SJSA1 (cell line): Measurements from ENCODE around the gene PAFAH1B1. TPM values are rescaled to one million over a fixed set of nuclear protein-coding genes. Genes with fewer than 3 reads are reported as not detected.
A peak's percentile ranks its signal among the peaks of the same experiment; 100 is the strongest.

Source experiments
- DNase-seq, 2 experiments: peaks; one replicate each; pipeline ENCODE4 v3.0.0-alpha.2; 2015 to 2020; ENCODE audit warnings: low spot score in 2 of 2, low read depth in 1 of 2
- H3K27ac ChIP-seq: fragments of 250-450 bp; sonication (Bioruptor Pico); 2 replicates; pipeline ENCODE4 v1.5.1; 2020; ENCODE audit warnings: mild to moderate bottlenecking, moderate library complexity
- H3K27me3 ChIP-seq: fragments of 250-450 bp; sonication (Bioruptor Pico); replicated peaks from 2 replicates; pipeline ENCODE4 v1.5.1; 2020; ENCODE audit warnings: mild to moderate bottlenecking, moderate library complexity
- H3K36me3 ChIP-seq: fragments of 250-450 bp; sonication (Bioruptor Pico); 2 replicates; pipeline ENCODE4 v1.5.1; 2020; ENCODE audit warnings: mild to moderate bottlenecking
- H3K4me1 ChIP-seq: fragments of 250-450 bp; sonication (Bioruptor Pico); replicated peaks from 2 replicates; pipeline ENCODE4 v1.6.1; 2021; ENCODE audit warnings: mild to moderate bottlenecking
- H3K4me3 ChIP-seq: fragments of 250-450 bp; sonication (Bioruptor Pico); 2 replicates; pipeline ENCODE4 v1.5.1; 2020; ENCODE audit warnings: mild to moderate bottlenecking
- H3K9me3 ChIP-seq: fragments of 250-450 bp; sonication (Bioruptor Pico); replicated peaks from 2 replicates; pipeline ENCODE4 v1.5.1; 2020; ENCODE audit warnings: mild to moderate bottlenecking
- total RNA-seq: library from RNA; depleted of rRNA; stranded (reverse); fragments of >200 nt; shearing (Covaris generic); gene quantifications from 2 replicates; pipeline ENCODE4 v1.2.3, GENCODE V29; 2014

The PAFAH1B1 gene
- total RNA-seq, 1 experiment from 2014 or later, result 87.2 TPM

DNA sequence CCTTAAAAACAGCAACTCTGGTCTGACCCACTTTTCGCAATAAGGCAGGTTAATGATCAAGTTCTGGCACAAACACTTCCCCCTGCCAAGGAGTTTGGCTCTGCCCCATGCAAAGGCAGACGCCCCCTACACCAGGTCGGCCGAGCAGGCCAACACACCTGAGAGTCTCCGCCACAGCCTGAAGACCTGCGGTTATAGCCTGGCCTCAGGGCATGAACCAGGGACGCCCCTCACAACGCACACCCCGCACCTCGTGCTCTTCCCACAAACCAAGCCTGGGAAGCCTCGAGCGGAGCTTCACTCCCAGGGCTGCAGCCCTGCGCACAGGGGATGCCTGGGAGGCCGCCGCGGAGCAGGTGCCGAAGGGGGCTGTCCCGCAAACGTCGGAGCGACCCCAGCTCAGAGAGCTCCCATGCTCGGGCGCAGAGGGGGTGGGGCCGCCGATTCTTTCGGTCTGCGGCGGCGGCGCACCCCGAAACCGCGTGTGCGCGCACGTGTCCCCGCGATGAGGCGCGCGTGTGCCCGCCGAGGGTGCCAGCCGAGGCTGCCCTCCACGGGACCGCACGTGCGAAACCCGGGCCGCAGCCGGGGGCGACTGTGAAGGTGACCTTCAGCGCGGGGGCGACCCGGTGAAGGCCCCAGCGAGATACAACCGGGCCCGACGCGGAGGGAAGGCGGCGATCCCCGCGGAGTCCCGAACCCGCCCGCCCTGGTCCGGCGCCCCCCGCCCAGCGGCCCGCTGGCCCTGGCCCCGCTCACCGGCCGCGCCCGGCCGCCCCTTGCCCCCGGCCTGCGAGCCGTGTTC lies 117.6 kb downstream of the PAFAH1B1 start:
- Histone ChIP-seq H3K4me3 (peak overlapping the region; percentile 69), H3K9me3 (no peaks in the 10 kb centered on the region), H3K4me1 (peaks cover 22% of the 10 kb centered on the region), H3K27me3 (no peaks in the 10 kb centered on the region), H3K36me3 (0 out of 2 replicates have a peak, but pooled peaks cover 6% of the 10 kb centered on the region), H3K27ac (no peak overlapping the region)
- DNase-seq, result no peak

DNA sequence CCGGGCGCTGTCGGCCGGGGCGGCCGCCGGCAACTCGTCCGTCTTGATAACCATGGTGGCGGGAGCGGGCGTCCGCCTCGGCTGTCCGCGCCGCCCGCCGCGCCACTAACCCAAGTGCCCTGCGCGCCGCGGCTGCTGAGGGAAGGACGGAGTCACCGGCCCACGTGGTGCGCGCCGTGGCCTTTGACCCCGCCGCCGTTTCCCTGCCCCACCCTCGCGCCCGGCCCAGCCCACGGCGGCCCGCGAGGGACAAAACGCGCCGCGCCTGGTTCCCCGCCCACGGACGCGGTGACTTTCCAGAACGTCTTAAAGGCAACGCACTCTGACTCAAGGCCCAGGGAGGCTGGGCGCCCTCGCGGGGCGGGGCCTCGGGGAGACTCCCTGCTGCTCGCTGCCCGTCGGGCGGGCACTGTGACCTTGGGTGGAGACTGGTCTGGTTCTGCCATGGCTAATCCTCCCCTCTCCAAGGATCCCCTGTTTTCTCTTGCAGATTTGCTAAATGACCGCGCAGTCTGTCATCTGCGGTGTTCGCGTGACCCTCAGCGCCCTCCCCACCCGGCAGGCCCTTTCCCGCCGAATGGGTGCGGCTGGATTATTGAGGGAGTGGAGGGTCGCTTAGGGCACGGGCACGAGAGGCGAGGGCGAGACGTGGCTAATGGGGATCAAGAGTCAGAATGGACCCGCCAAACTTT lies 118.3 kb downstream of the PAFAH1B1 start, which contains the start of gene CLUH:
TSS of gene CLUH (minus strand) at position 157 of the 692 bp plus-strand sequence. CDS start at position 54, 103 bp downstream.
- no peak within 1 kb of the TSS for H3K27ac ChIP-seq
- H3K27me3 ChIP-seq, result no peaks in the 10 kb centered on the region
- peaks cover 20% of the 10 kb centered on the region for H3K4me1 ChIP-seq

GRCh38 chr17:2712300-2713043 lies 119.0 kb downstream of the PAFAH1B1 start:
- H3K27me3 ChIP-seq, result no peaks in the 10 kb centered on the region
- peak overlapping the region; percentile 69 for H3K4me3 ChIP-seq
- no peak overlapping the region for H3K27ac ChIP-seq
- DNase-seq, result no peak
- H3K9me3 ChIP-seq, result no peaks in the 10 kb centered on the region
- peaks cover 20% of the 10 kb centered on the region for H3K4me1 ChIP-seq
- 0 out of 2 replicates have a peak, but pooled peaks cover 6% of the 10 kb centered on the region for H3K36me3 ChIP-seq

More for the DNA sequence above, 118.3 kb downstream of the PAFAH1B1 start, which contains the start of gene CLUH:
- Histone ChIP-seq H3K4me3 (peak within 1 kb of the TSS; percentile 69), H3K36me3 (0 out of 2 replicates have a peak, but pooled peaks cover 6% of the 10 kb centered on the region), H3K9me3 (no peaks in the 10 kb centered on the region)
- DNase-seq, result peak; percentile 92

GRCh38 chr17:2713881-2714280 lies 120.4 kb downstream of the PAFAH1B1 start:
- H3K4me3 ChIP-seq, result no peak overlapping the region
- 0 out of 2 replicates have a peak, but pooled peaks cover 6% of the 10 kb centered on the region for H3K36me3 ChIP-seq
- H3K4me1 ChIP-seq, result peaks cover 25% of the 10 kb centered on the region
- no peaks in the 10 kb centered on the region for H3K27me3 ChIP-seq
- no peak for DNase-seq
- H3K9me3 ChIP-seq, result no peaks in the 10 kb centered on the region
- no peak overlapping the region for H3K27ac ChIP-seq

- no peak overlapping the region for H3K27ac ChIP-seq
- peaks cover 12% of the 10 kb centered on the region for H3K4me1 ChIP-seq
- H3K4me3 ChIP-seq, result no peak overlapping the region
- H3K9me3 ChIP-seq, result no peaks in the 10 kb centered on the region
- DNase-seq, result no peak
- H3K36me3 ChIP-seq, result no peaks in the 10 kb centered on the region
- no peaks in the 10 kb centered on the region; the same call in 1 of the 2 replicates for H3K27me3 ChIP-seq
Measured at GRCh38 chr17:2716649-2717048, 123.2 kb downstream of the PAFAH1B1 start.

DNA sequence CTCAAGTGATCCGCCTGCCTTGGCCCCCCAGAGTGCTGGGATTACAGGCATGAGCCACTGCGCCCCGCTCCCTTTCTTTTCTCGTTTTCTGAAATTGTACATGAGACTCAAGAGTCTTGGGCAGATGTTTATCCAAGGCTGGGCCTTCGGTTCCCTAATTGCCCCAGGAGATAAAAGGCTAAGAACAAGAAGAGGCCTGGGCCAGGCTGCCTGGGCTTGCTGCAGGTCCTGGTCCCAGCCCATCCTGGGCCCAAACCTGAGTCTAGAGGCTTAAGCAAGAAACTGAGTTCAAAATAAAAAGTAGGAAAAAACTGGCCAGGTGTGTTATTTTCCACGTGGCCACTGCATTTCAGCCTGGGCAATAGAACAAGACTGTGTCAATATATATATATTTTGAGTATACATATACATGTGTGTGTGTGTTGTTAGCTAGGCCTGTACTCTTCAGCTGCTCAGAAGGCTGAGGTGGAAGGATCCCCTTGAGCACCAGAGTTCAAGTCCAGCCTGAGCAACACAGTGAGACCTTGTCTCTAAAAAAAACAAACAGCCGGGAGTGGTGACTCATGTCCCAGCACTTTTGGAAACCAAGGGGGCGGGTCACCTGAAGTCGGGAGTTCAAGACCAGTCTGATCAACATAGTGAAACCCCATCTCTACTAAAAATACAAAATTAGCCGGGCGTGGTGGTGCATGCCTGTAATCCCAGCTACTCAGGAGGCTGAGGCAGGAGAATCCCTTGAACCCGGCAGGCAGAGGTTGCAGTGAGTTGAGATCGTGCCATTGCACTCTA lies 124.9 kb downstream of the PAFAH1B1 start:
- no peak overlapping the region for H3K4me3 ChIP-seq
- H3K27ac ChIP-seq, result no peak overlapping the region
- no peaks in the 10 kb centered on the region for H3K9me3 ChIP-seq
- peaks cover 6% of the 10 kb centered on the region; the same call in 1 of the 2 replicates for H3K27me3 ChIP-seq
- DNase-seq, result no peak
- no peaks in the 10 kb centered on the region for H3K36me3 ChIP-seq
- 0 out of 2 replicates have a peak, but pooled peaks cover 5% of the 10 kb centered on the region for H3K4me1 ChIP-seq

DNA sequence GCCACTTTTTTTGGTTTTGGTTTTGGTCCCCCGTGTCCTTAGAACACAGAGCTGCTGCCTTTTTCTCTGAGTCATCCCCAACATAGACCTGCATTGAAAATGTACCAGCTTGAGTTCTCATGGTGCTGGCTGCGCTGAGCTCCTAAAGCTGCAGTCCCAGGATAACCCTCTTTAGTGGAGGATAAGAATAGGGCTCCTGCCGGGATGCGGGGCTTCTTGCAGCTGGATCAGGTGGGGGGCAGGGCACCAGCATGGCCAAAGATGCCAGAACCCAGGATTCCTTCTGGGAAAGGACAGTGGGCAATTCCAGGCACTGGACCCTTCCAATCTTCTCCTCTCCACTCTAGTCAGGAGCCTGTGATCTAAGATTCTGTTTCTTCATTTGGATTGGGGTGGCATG lies 126.4 kb downstream of the PAFAH1B1 start:
- Histone ChIP-seq H3K27me3 (peaks cover 16% of the 10 kb centered on the region), H3K27ac (no peak overlapping the region), H3K9me3 (no peaks in the 10 kb centered on the region), H3K4me3 (no peak overlapping the region), H3K36me3 (no peaks in the 10 kb centered on the region), H3K4me1 (peaks cover 14% of the 10 kb centered on the region)
- no peak for DNase-seq

DNA sequence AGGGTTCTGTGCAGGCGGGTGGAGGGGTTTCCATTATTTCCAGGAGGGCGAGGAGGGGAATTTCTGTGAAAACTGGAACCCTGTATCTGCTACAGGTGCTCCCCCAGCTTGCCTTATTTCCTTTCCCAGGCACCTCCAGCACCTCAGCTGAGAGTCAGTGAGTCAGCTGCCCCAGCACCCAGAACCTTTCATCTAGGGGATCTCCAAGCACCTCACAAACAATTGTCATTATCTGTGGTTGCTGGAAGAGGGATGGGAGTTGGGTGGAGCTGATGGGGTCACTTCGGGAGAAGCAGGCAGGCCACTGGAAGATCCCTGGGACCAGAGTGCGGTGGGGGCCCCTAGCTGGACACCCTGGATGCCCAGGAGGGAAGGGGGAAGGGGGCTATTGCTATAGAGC lies 128.1 kb downstream of the PAFAH1B1 start:
- Histone ChIP-seq H3K27ac (no peak overlapping the region), H3K36me3 (no peaks in the 10 kb centered on the region), H3K9me3 (no peaks in the 10 kb centered on the region), H3K27me3 (peaks cover 28% of the 10 kb centered on the region), H3K4me1 (peaks cover 15% of the 10 kb centered on the region), H3K4me3 (no peak overlapping the region)
- DNase-seq, result no peak

DNA sequence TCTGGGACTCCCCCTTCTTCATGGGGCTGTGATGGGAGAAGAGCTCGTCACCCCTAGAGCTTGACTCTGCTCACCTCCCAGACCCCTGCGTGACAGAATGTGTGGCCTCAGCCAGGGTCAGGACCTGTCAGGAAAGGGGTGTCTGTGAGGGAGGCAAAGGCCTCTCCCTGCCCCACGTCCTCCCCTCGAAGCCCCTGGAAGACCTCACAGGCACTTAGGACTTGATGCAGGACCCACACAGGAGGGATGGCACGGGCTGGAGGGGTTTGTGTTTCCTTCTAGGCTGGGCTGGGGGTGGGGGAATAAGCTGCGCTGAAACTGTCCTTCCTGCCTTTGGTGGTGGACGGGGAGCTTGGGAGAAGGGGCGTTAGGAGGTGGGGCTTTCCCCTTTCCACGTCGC lies 129.2 kb downstream of the PAFAH1B1 start:
- H3K36me3 ChIP-seq, result no peaks in the 10 kb centered on the region
- no peak overlapping the region for H3K4me3 ChIP-seq
- H3K27ac ChIP-seq, result no peak overlapping the region
- DNase-seq, result no peak
- H3K27me3 ChIP-seq, result peaks cover 28% of the 10 kb centered on the region
- H3K9me3 ChIP-seq, result no peaks in the 10 kb centered on the region
- peaks cover 15% of the 10 kb centered on the region for H3K4me1 ChIP-seq

DNA sequence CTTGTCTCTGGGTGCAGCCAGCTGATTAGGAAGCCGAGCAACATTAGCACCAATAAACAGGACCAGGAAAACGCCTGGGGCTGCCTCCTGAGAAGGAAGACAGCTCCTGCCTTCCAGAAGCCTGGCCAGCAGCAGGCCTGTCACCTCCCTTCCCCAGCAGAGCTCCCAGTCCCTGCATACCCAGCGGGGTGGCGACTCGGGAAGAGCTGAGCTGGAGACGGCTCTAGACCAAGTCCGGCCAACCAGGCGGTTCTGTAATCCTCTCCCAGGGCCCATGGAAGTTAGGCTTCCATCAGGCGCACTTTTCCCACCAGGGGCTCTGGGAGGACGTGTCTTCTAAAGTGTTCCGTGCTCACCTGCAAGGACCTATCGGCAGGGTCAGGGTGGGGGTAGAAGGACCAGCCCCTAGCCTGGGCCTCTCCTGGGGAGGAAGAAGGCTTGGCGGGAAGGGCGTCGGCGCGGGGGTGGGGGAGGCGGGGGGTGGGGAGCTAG lies 130.1 kb downstream of the PAFAH1B1 start:
- DNase-seq, result no peak
- Histone ChIP-seq H3K27me3 (peaks cover 28% of the 10 kb centered on the region), H3K4me1 (peaks cover 11% of the 10 kb centered on the region), H3K27ac (no peak overlapping the region), H3K4me3 (no peak overlapping the region), H3K36me3 (no peaks in the 10 kb centered on the region), H3K9me3 (no peaks in the 10 kb centered on the region)

DNA sequence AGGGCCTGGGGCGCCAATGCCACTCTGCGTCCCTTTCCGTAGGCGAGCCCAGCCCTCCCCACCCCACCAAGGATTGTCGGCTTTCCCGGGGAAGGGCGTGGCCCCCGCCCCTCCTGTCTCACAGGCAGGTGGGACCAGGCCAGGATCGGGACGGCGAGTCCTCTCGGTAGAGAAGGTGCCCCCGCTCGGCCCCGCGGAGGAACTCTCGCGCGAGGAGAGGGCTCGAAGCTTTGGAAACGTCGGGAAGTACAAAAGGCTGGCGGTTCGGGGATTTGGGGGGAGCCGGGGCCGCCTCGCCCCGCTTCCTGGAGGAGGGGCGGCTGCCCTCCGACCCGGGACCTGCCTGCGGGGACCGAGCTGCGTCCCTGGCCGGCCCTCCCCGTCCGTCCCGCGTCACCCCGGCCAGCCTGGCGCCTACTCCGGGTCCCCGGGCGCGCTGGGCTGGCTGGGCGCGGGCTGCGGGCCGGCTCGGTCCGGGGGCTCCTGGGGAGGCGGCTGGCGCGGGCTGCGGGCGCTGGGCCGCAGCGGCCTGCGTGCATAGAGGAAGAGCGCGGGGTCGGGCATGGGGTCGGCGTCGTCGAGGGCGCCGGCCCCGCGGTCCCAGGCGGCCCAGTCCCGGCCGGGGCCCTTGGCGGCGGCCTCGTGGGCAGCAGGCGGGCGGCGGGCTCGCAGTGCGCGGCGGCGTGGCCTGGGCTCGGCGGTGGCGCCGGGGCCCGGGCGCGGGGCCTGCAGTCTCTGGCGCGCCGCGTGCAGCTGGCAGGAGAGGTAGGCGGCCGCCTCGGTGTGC lies 130.7 kb downstream of the PAFAH1B1 start:
- no peak for DNase-seq
- H3K4me3 ChIP-seq, result no peak overlapping the region
- H3K9me3 ChIP-seq, result no peaks in the 10 kb centered on the region
- H3K27me3 ChIP-seq, result peaks cover 34% of the 10 kb centered on the region
- peaks cover 9% of the 10 kb centered on the region for H3K4me1 ChIP-seq
- no peak overlapping the region for H3K27ac ChIP-seq
- H3K36me3 ChIP-seq, result no peaks in the 10 kb centered on the region

DNA sequence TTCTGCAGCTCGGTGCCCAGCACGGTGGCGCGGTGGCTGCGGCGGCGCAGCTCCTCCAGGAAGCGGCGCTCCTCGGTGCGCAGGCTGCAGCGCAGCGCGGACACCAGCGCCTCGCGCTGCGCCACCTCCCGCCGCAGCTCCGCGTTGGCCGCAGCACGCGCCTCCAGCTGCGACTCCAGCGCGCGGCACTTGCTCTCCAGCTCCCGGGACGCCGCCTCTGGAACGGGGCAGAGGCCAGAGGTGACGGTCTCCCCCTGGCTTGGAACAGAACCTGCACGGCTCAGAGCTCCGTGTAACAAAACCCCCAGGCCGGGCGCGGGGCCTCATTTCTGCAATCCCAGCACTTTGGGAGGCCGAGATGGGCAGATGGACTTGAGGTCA lies 131.3 kb downstream of the PAFAH1B1 start:
- H3K4me1 ChIP-seq, result peaks cover 9% of the 10 kb centered on the region
- H3K27ac ChIP-seq, result no peak overlapping the region
- no peaks in the 10 kb centered on the region for H3K36me3 ChIP-seq
- no peak overlapping the region for H3K4me3 ChIP-seq
- peaks cover 37% of the 10 kb centered on the region for H3K27me3 ChIP-seq
- DNase-seq, result no peak
- no peaks in the 10 kb centered on the region for H3K9me3 ChIP-seq
